Bronchial epithelial cell (primary cell): ENCODE results near the gene DNAH6. TPM values are rescaled to one million over a fixed set of nuclear protein-coding genes. Genes with fewer than 3 reads are reported as not detected.

Source experiments
- DNase-seq: peaks from one replicate; pipeline ENCODE4 v3.0.0-alpha.2; 2010; ENCODE audit warnings: low read depth
- FAIRE-seq: peaks from 2 replicates; lab custom pipeline; 2011; peaks lifted over from hg19 to GRCh38; lab: Jason Lieb, UNC
- H3K27me3 ChIP-seq: 2 replicates; pipeline ENCODE4 v1.5.1; 2011; ENCODE audit warnings: low read length; ENCODE audit not compliant: control insufficient read depth, insufficient read depth
- H3K36me3 ChIP-seq: 2 replicates; pipeline ENCODE4 v1.5.1; 2011; ENCODE audit warnings: low read length; ENCODE audit not compliant: control insufficient read depth, insufficient read depth
- H3K4me3 ChIP-seq: 2 replicates; pipeline ENCODE4 v1.5.1; 2011; ENCODE audit warnings: mild to moderate bottlenecking, low read depth, low read length, control low read depth
- CTCF ChIP-seq: IDR thresholded peaks from 2 replicates; pipeline ENCODE4 v1.5.1; 2011; ENCODE audit warnings: mild to moderate bottlenecking, moderate library complexity, low read length, control low read depth, inconsistent platforms; ENCODE audit not compliant: insufficient read depth, severe bottlenecking
- total RNA-seq: library from RNA; depleted of rRNA; stranded (reverse); fragments of >200 nt; gene quantifications from 2 replicates; pipeline ENCODE4 v1.2.1, GENCODE V29; 2014

Gene DNAH6
- total RNA-seq, 1 donor from 2014 or later, result under 0.01 TPM

DNA sequence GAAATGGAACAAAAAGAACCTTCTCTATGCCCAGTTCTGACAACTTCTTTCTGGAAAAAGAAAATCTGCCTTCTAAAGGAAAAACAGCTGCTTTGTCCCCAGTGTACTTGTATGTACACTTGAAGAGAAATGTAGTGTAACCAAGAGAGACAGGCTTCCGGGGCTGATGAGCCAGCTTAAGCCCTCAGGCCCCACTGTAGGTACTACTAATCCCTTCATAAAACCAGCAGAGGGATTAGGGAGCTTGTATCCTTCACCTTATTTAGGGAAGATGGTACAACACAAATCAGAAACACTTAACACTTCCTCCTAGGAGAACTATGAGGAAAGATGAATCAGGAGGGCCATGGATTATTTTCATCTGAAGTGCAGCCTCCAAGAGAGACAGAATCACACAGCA, 38.4 kb upstream of the DNAH6 start:
- DNase-seq (no peak), FAIRE-seq (no peak)
- TF ChIP-seq CTCF, result no peak
- H3K36me3 ChIP-seq, result no peaks in the 10 kb centered on the region
- no peak overlapping the region for H3K4me3 ChIP-seq
- H3K27me3 ChIP-seq, result no peaks in the 10 kb centered on the region

DNA sequence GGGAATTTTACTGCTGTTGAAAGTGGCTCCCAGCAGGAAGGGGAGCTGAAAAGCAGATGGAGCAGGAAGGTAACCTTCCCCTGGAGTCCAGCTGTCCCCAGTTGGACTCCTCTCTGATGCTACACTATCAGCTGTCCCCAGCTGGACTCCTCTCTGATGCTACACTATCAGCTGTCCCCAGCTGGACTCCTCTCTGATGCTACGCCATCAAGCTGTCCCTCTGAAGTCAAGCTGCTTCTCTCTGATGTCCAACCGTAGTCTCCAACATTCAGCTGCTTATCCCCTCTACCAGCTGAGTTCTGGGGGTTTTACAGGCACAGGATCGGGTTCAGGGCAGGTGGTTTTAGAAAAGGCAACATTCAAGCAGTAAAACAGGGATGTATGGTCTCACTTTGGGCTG, 37.4 kb upstream of the DNAH6 start:
- Histone ChIP-seq H3K36me3 (no peaks in the 10 kb centered on the region), H3K4me3 (no peak overlapping the region), H3K27me3 (no peaks in the 10 kb centered on the region)
- DNase-seq (no peak), FAIRE-seq (no peak)
- TF ChIP-seq CTCF, result no peak

GRCh38 chr2:84481702-84482101, 34.6 kb upstream of the DNAH6 start:
- FAIRE-seq (peak; percentile 36), DNase-seq (peak; percentile 39)
- no peaks in the 10 kb centered on the region for H3K36me3 ChIP-seq
- no peak for TF ChIP-seq CTCF
- no peaks in the 10 kb centered on the region for H3K27me3 ChIP-seq
- no peak overlapping the region for H3K4me3 ChIP-seq

GRCh38 chr2:84482603-84483002, 33.7 kb upstream of the DNAH6 start:
- Histone ChIP-seq H3K4me3 (no peak overlapping the region), H3K27me3 (no peaks in the 10 kb centered on the region), H3K36me3 (no peaks in the 10 kb centered on the region)
- no peak for DNase-seq
- TF ChIP-seq CTCF, result no peak
- no peak for FAIRE-seq

GRCh38 chr2:84483320-84483719, 33.0 kb upstream of the DNAH6 start:
- no peak for FAIRE-seq
- Histone ChIP-seq H3K36me3 (no peaks in the 10 kb centered on the region), H3K27me3 (no peaks in the 10 kb centered on the region), H3K4me3 (no peak overlapping the region)
- DNase-seq, result no peak
- TF ChIP-seq CTCF, result no peak

GRCh38 chr2:84486441-84487115, 29.7 kb upstream of the DNAH6 start:
- FAIRE-seq (no peak), DNase-seq (no peak)
- no peaks in the 10 kb centered on the region for H3K36me3 ChIP-seq
- no peak overlapping the region for H3K4me3 ChIP-seq
- no peak for TF ChIP-seq CTCF
- no peaks in the 10 kb centered on the region for H3K27me3 ChIP-seq
